Transverse colon (tissue), 4 donors: Measurements from ENCODE around the gene LGALS12. TPM values are rescaled to one million over a fixed set of nuclear protein-coding genes. Genes with fewer than 3 reads are reported as not detected.

Experiments
- DNase-seq: peaks from one replicate; pipeline ENCODE4 v3.0.0-alpha.2; 2019
- H3K27ac ChIP-seq, 4 donors: fragments of 200-600 bp; sonication (generic); 2 replicates each; pipeline ENCODE4 v1.5.1; 2016 to 2018; ENCODE audit warnings: inconsistent platforms in 4 of 4
- H3K27me3 ChIP-seq: fragments of 200-600 bp; sonication (generic); 2 replicates; pipeline ENCODE4 v1.5.1; 2017; ENCODE audit warnings: inconsistent platforms
- H3K36me3 ChIP-seq, 4 donors: fragments of 200-600 bp; sonication (generic); 2 replicates each; pipeline ENCODE4 v1.5.1; 2017 to 2019; ENCODE audit warnings: inconsistent platforms in 4 of 4
- H3K4me1 ChIP-seq, 4 donors: fragments of 200-600 bp; sonication (generic); 2 replicates each; pipeline ENCODE4 v1.5.1; 2017 to 2020; ENCODE audit warnings: inconsistent platforms in 4 of 4
- H3K4me3 ChIP-seq, 4 donors: fragments of 200-600 bp; sonication (generic); 1 replicate in 1 of 4; 2 replicates in 3 of 4; pipeline versions ENCODE4 v1.5.1 to v1.6.1; 2017 to 2019; ENCODE audit warnings: inconsistent platforms in 4 of 4
- H3K9me3 ChIP-seq, 2 donors: fragments of 200-600 bp; sonication (generic); 2 replicates each; pipeline ENCODE4 v1.5.1; 2017 to 2019; ENCODE audit warnings: inconsistent platforms in 2 of 2
- CTCF ChIP-seq, 5 experiments: fragments of 200-600 bp in 3 of 5; fragments of 450-650 bp in 2 of 5; sonication (generic) in 3 of 5; IDR thresholded peaks; 1 replicate in 2 of 5; 2 replicates in 3 of 5; pipeline ENCODE4 v1.5.1; 2016 to 2017; ENCODE audit warnings: antibody characterized with exemption in 5 of 5, inconsistent platforms in 3 of 5, mild to moderate bottlenecking in 2 of 5, moderate library complexity in 1 of 5
- EP300 ChIP-seq: sonication (generic); formaldehyde crosslinking; IDR thresholded peaks from one replicate; pipeline ENCODE4 v1.6.1; 2017; ENCODE audit warnings: antibody characterized with exemption, low read depth
- POLR2A ChIP-seq: fragments of 450-650 bp; IDR thresholded peaks from one replicate; pipeline ENCODE4 v1.6.1; 2016; ENCODE audit warnings: antibody characterized with exemption, mild to moderate bottlenecking, moderate library complexity
- POLR2AphosphoS5 ChIP-seq, 3 donors: sonication (generic); formaldehyde crosslinking; IDR thresholded peaks; one replicate each; pipeline ENCODE4 v1.6.1; 2016; ENCODE audit warnings: antibody characterized with exemption in 3 of 3
- WGBS, 2 donors: methylation state at CpG; one replicate each; pipeline ENCODE4 v1.1.5; 2018; ENCODE audit warnings: low coverage in 1 of 2; 5-methylcytosine and 5-hydroxymethylcytosine counted together
- in situ Hi-C, 4 donors: fragments of 200-750 bp; cut with MboI; loops; one replicate each; pipeline versions ENCODE4 v1.15.0 to v1.15.1; 2017; ENCODE audit warnings: low sequenced_read_pairs in 3 of 4, low pct_ligation_motif_present in 1 of 4, low pct_unique_long_range_greater_than_20kb in 1 of 4
- intact Hi-C: fragments of 100-400 bp; cut with DNase I; formaldehyde crosslinking; loops from one replicate; pipeline ENCODE4 v1.15.1; 2023; ENCODE audit warnings: low total_unique reads
- total RNA-seq, 4 donors: library from RNA; depleted of rRNA; stranded (reverse); fragments of >200 nt; gene quantifications; one replicate each; pipeline ENCODE4 v1.1.0, GENCODE V29; 2016

The LGALS12 gene
- total RNA-seq, 4 donors from 2014 or later = 0.64 TPM; not detected in 3

GRCh38 chr11:63551091-63551888 is 45.4 kb downstream of the LGALS12 start:
- DNase-seq = no peak
- intact Hi-C loops = no loop called here
- no peak overlapping the region for H3K4me3 ChIP-seq
- WGBS, 2 donors = 61 to 83% methylated on average over 13 to 27 of the region's 27 CpGs
- H3K27me3 ChIP-seq = no peaks in the 10 kb centered on the region
- no peaks in the 10 kb centered on the region for H3K9me3 ChIP-seq
- H3K27ac ChIP-seq = peak overlapping the region in 1 of 4 donors; percentile 0
- in situ Hi-C loops = no loop called here
- peaks cover 0 to 6% (median 2%) of the 10 kb centered on the region in 4 donors for H3K4me1 ChIP-seq
- TF ChIP-seq POLR2A = no peak
- no peak for TF ChIP-seq EP300
- TF ChIP-seq POLR2AphosphoS5 (IDR thresholded peaks at IDR 0.05) = no peak
- no peak for TF ChIP-seq CTCF (IDR thresholded peaks at IDR 0.05)
- H3K36me3 ChIP-seq = no peaks in the 10 kb centered on the region

- TF ChIP-seq POLR2AphosphoS5 (IDR thresholded peaks at IDR 0.05) (no peak), CTCF (IDR thresholded peaks at IDR 0.05) (no peak), POLR2A (no peak), EP300 (no peak)
- no peaks in the 10 kb centered on the region for H3K27me3 ChIP-seq
- H3K36me3 ChIP-seq = no peaks in the 10 kb centered on the region
- H3K4me1 ChIP-seq = peaks cover 0 to 6% (median 2%) of the 10 kb centered on the region in 4 donors
- no peaks in the 10 kb centered on the region for H3K9me3 ChIP-seq
- intact Hi-C loops = no loop called here
- H3K4me3 ChIP-seq = no peak overlapping the region
- no peak for DNase-seq
- H3K27ac ChIP-seq = peak overlapping the region in 1 of 4 donors; percentile 0
- 86% methylated on average over 4 of the region's 6 CpGs; no CpG with 5 or more reads in 1 of the 2 donors for whole genome bisulfite sequencing, 2 donors
- in situ Hi-C loops = no loop called here
These were observed 46.0 kb downstream of the LGALS12 start for GRCh38 chr11:63551889-63552266.

GRCh38 chr11:63552921-63553320 is 47.0 kb downstream of the LGALS12 start:
- Histone ChIP-seq H3K36me3 (no peaks in the 10 kb centered on the region), H3K27me3 (no peaks in the 10 kb centered on the region), H3K27ac (no peak overlapping the region), H3K4me3 (no peak overlapping the region), H3K9me3 (no peaks in the 10 kb centered on the region), H3K4me1 (peaks cover 0 to 12% (median 2%) of the 10 kb centered on the region in 4 donors)
- intact Hi-C loops = no loop called here
- in situ Hi-C loops = no loop called here
- TF ChIP-seq EP300 (no peak), POLR2AphosphoS5 (IDR thresholded peaks at IDR 0.05) (no peak), CTCF (IDR thresholded peaks at IDR 0.05) (no peak), POLR2A (no peak)
- 51 to 72% methylated on average over 3 to 7 of the region's 7 CpGs for WGBS, 2 donors
- no peak for DNase-seq

GRCh38 chr11:63553759-63554158 is 47.9 kb downstream of the LGALS12 start:
- H3K27me3 ChIP-seq = no peaks in the 10 kb centered on the region
- H3K36me3 ChIP-seq = no peaks in the 10 kb centered on the region
- H3K4me1 ChIP-seq = peaks cover 0 to 20% (median 2%) of the 10 kb centered on the region in 4 donors
- peak overlapping the region in 1 of 4 donors; percentile 28 for H3K27ac ChIP-seq
- no peak for DNase-seq
- WGBS, 2 donors = 66% methylated on average over 8 of the region's 8 CpGs; no CpG with 5 or more reads in 1 of the 2 donors
- intact Hi-C loops = loop anchor here (1.0 kb wide), 1 partner anchor 33 kb away; no protein-coding TSS in a partner anchor
- no peak overlapping the region for H3K4me3 ChIP-seq
- TF ChIP-seq EP300 = no peak
- no peak for TF ChIP-seq POLR2AphosphoS5 (IDR thresholded peaks at IDR 0.05)
- TF ChIP-seq POLR2A = no peak
- TF ChIP-seq CTCF (IDR thresholded peaks at IDR 0.05) = no peak
- in situ Hi-C loops = no loop called here
- H3K9me3 ChIP-seq = no peaks in the 10 kb centered on the region
